Measurements from ENCODE around the gene PLEKHN1.

DNA sequence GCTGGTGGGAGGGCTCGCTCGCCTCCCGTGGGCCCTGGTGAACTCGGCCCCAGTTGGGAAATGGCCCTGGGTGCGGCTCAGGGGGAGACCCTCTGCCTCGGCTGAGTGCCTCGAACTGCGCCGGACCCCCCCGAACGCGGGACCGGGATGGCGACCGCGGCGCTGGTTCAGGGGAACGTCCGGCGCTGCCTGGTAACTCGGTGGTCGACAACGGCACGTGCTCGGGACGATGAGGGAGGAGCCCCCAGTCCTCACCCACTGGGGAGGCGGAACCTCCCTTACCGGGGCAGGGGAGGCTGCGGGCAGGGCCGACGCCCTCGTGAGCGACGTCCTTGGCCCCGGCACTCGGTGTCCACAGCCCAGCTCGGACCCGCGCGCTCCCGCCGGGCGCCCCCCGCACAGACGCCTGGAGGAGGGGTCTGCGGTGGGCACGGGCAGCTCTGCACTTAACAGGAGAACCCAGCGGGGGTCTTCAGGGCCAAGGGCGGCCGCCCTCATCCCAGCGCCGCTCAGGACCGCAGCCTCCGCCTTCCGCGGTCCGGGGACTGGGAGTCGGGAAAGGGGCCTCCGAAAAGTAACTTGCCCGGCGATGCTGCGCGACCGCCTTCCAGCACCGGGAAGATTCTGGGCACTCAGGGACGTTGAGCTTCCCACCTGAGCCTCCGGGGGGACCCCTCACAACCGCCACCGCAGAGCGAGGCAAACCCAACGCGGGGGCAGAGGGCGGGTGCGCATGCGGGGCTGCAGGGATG, 31.9 kb downstream of the PLEKHN1 start:
- TF ChIP-seq EP300 (IDR thresholded peaks at IDR 0.05) (no peak), POLR2A (IDR thresholded peaks at IDR 0.05) (no peak)
